T-cell (primary cell): ENCODE measurements around the gene SH2D3C. TPM values are rescaled to one million over a fixed set of nuclear protein-coding genes. Genes with fewer than 3 reads are reported as not detected.

ENCODE experiments used
- ATAC-seq, 4 experiments: fragments of 200-7000 bp in 3 of 4; fragments of 150-1000 bp in 1 of 4; cut with Tn5 transposase; replicated peaks in 1 of 4; 1 replicate in 3 of 4; 2 replicates in 1 of 4; pipeline ENCODE4 v1.10.0; 2021; ENCODE audit warnings: moderate library complexity in 3 of 4, mild to moderate bottlenecking in 2 of 4, moderate number of reproducible peaks in 1 of 4
- CTCF ChIA-PET, 2 donors: fragments of 300-600 bp; sonication (Branson Sonifier 250); formaldehyde crosslinking; loops; one replicate each; lab custom pipeline; 2022; ENCODE audit warnings: antibody characterized with exemption in 2 of 2; lab: Charles Lee
- POLR2A ChIA-PET, 2 donors: fragments of 300-600 bp; sonication (Branson Sonifier 250); formaldehyde crosslinking; loops; one replicate each; lab custom pipeline; 2022; ENCODE audit warnings: antibody characterized with exemption in 2 of 2; lab: Charles Lee
- DNase-seq, 35 experiments: peaks; one replicate each; pipeline versions ENCODE4 v3.0.0 to v3.0.0-alpha.2; 2013 to 2023
- H3K27ac ChIP-seq: one replicate; pipeline ENCODE4 v1.5.1; 2013; ENCODE audit warnings: low read length
- H3K27me3 ChIP-seq, 2 experiments: replicated peaks in 1 of 2; 1 replicate in 1 of 2; 2 replicates in 1 of 2; pipeline versions ENCODE4 v1.6.1 to v1.7.0; 2013; ENCODE audit warnings: low read length in 1 of 2, mixed read lengths in 1 of 2; ENCODE audit not compliant: control insufficient read depth in 2 of 2, insufficient read depth in 2 of 2; ENCODE audit errors: extremely low read depth in 1 of 2
- H3K36me3 ChIP-seq, 2 donors: 1 replicate in 1 of 2; 2 replicates in 1 of 2; pipeline versions ENCODE4 v1.6.1 to v1.7.0; 2013; ENCODE audit warnings: low read length in 1 of 2; ENCODE audit not compliant: control insufficient read depth in 2 of 2, insufficient read depth in 1 of 2; ENCODE audit errors: extremely low read depth in 1 of 2
- H3K4me1 ChIP-seq, 2 experiments: 1 replicate in 1 of 2; 2 replicates in 1 of 2; pipeline versions ENCODE4 v1.6.1 to v1.7.0; 2013; ENCODE audit warnings: low read length in 2 of 2, mixed read lengths in 1 of 2; ENCODE audit not compliant: insufficient read depth in 2 of 2, control insufficient read depth in 1 of 2; ENCODE audit errors: extremely low read depth in 1 of 2
- H3K4me3 ChIP-seq, 2 donors: 1 replicate in 1 of 2; 2 replicates in 1 of 2; pipeline versions ENCODE4 v1.5.1 to v1.7.0; 2013; ENCODE audit warnings: mild to moderate bottlenecking in 2 of 2, low read length in 1 of 2, moderate library complexity in 1 of 2; ENCODE audit not compliant: control insufficient read depth in 1 of 2; ENCODE audit errors: extremely low read depth in 1 of 2
- H3K9me3 ChIP-seq: 2 replicates; pipeline ENCODE4 v1.7.0; 2013
- H3K27ac Mint-ChIP-seq, 2 donors: one replicate each; pipeline ENCODE4 v1.8.0; 2020 to 2021; ENCODE audit warnings: mild to moderate bottlenecking in 2 of 2, mixed read lengths in 2 of 2
- H3K27me3 Mint-ChIP-seq, 2 donors: one replicate each; pipeline ENCODE4 v1.8.0; 2021 to 2022; ENCODE audit warnings: mixed read lengths in 2 of 2
- H3K36me3 Mint-ChIP-seq: one replicate; pipeline ENCODE4 v1.8.0; 2021; ENCODE audit warnings: mixed read lengths
- H3K4me1 Mint-ChIP-seq, 3 donors: one replicate each; pipeline ENCODE4 v1.8.0; 2020 to 2022; ENCODE audit warnings: mixed read lengths in 3 of 3, mild to moderate bottlenecking in 1 of 3
- H3K4me3 Mint-ChIP-seq, 3 donors: one replicate each; pipeline ENCODE4 v1.8.0; 2020 to 2022; ENCODE audit warnings: mild to moderate bottlenecking in 3 of 3, mixed read lengths in 3 of 3, moderate library complexity in 3 of 3
- H3K9me3 Mint-ChIP-seq, 3 donors: one replicate each; pipeline ENCODE4 v1.8.0; 2020 to 2022; ENCODE audit warnings: mixed read lengths in 3 of 3
- WGBS: methylation state at CpG from one replicate; pipeline ENCODE4 v1.1.5; 2013; ENCODE audit warnings: missing lambda C conversion rate; ENCODE audit not compliant: insufficient coverage; 5-methylcytosine and 5-hydroxymethylcytosine counted together
- total RNA-seq, 35 experiments: library from RNA in 6 of 35; stranded (reverse) in 6 of 35; fragments of 120-200 nt in 1 of 35; gene quantifications; one replicate each; pipeline versions ENCODE4 v1.2.1 to v1.2.4 and lab custom pipeline; 2013 to 2026

The SH2D3C gene
- total RNA-seq, 5 donors from 2014 or later (not counting 1 experiment from before 2014, with no cell fraction given) = 31.6 to 48.7 (median 47.7) TPM

DNA sequence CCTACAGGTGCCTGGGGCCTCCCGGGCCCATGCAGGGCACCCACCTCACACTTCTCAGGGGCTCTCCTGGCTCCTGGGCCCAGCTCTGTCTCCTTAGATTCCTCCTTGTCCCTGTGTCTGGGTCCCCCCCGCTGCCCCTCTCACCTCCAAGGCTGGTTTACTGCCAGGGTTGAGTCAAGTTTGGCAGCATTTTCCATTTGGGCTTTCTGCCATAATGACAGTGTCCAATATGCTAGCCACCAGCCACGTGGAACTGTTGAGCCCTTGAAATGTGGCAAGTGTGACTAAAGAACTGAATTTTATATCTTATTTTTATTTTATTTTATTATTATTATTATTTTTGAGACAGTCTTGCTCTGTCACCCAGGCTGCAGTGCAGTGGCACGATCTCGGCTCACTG, 60.7 kb downstream of the SH2D3C start:
- H3K27me3 ChIP-seq = no peaks in the 10 kb centered on the region
- ATAC-seq (no peak), DNase-seq (no peak)
- no peaks in the 10 kb centered on the region for H3K9me3 Mint-ChIP-seq
- WGBS = 100% methylated on average over 2 of the region's 5 CpGs
- ChIA-PET POLR2A (no interaction called here), CTCF (no interaction called here)
- no peaks in the 10 kb centered on the region for H3K9me3 ChIP-seq
- peaks cover 26 to 45% (median 40%) of the 10 kb centered on the region in 3 donors for H3K4me1 Mint-ChIP-seq
- no peak overlapping the region for H3K27ac Mint-ChIP-seq
- H3K27me3 Mint-ChIP-seq = no peaks in the 10 kb centered on the region
- no peak overlapping the region for H3K4me3 ChIP-seq
- no peaks in the 10 kb centered on the region for H3K36me3 ChIP-seq
- H3K36me3 Mint-ChIP-seq = no peaks in the 10 kb centered on the region
- peaks cover 8 to 77% of the 10 kb centered on the region in 2 experiments for H3K4me1 ChIP-seq
- H3K27ac ChIP-seq = no peak overlapping the region
- H3K4me3 Mint-ChIP-seq = peak overlapping the region in 2 of 3 donors; percentile 13 to 31

DNA sequence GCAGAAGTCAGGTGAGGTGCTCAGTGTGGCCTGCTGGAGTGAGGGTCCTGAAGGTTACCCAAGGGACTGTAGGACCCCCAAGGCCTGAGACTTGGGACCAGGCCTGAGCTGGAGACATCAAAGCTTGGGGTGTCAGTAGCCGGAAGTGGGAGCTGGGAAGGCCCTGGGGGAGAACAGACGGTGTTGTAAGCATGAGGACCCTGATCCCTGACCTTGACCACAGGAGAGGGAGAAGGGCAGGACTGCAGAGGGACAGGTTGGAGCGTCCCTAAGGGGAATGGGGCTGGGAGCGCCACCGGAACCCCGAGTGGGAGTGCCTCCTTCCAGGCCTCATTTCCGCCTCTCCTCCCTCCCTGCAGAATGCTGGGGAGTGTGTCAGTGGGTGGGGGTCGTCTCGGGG, 62.1 kb downstream of the SH2D3C start:
- ChIA-PET POLR2A (no interaction called here), CTCF (interaction anchor here in 1 of 2 donors (0.6 to 2.3 kb wide), 4 partner anchors 18 to 191 kb away, joined by 3 to 20 read pairs (median 4); partner anchors contain the start of gene TOR2A)
- Histone ChIP-seq H3K36me3 (peaks cover 0 to 4% of the 10 kb centered on the region in 2 donors), H3K9me3 (no peaks in the 10 kb centered on the region), H3K4me3 (no peak overlapping the region), H3K27ac (peak overlapping the region; percentile 75), H3K4me1 (peaks cover 8 to 69% of the 10 kb centered on the region in 2 experiments), H3K27me3 (no peaks in the 10 kb centered on the region)
- ATAC-seq (no peak), DNase-seq (no peak)
- peak overlapping the region; percentile 94 to 98 (median 98) for H3K4me3 Mint-ChIP-seq
- no peaks in the 10 kb centered on the region for H3K27me3 Mint-ChIP-seq
- no peaks in the 10 kb centered on the region for H3K36me3 Mint-ChIP-seq
- H3K9me3 Mint-ChIP-seq = no peaks in the 10 kb centered on the region
- 79% methylated on average over 4 of the region's 9 CpGs for whole genome bisulfite sequencing
- peaks cover 28 to 45% (median 39%) of the 10 kb centered on the region in 3 donors for H3K4me1 Mint-ChIP-seq
- peak overlapping the region; percentile 91 to 95 for H3K27ac Mint-ChIP-seq

DNA sequence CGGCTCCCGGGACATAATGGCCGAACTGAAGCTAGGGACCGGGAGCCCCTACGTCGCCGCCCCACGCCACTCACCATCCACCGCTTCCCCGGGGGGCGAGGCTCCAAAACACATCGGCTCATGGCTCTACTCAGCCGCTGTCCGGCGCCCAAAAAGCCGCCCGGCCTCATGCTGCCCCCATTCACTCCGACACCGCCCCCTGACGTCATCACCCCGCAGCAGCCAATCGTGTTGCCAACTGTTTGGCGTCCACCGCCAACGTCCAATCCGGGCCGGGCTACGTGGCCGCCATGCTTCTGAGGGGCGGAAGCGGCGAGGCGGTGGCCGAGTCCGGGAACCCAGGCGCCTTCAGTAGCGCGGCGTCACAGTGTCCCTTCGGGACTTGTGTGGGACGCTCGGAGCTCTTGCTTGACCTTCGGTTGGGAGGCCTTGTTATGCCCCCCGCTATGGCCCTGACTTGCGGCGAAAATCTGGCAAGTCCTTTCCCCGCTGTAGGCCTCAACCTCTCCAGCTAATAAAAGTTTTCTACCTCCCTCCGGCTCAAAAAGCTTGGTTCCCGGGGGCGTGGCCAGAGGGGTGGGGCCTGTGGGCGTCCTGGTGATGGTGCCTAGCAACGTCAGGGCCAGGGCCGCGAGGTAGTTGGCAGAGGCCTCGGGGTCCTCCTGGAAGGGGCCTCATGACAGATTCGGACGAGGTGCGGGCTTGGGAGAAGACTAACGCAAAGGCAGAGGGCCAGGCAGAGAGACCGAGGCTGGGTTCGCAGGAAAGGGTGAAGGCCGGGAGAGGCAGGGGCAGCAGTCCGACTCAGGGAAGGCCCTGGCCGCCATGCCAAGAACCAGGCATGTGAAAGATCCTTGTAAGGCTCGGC, 62.8 kb downstream of the SH2D3C start, which contains the start of the genes PTRH1 and TTC16:
TSS of gene PTRH1 (minus strand) at position 194 of the 868 bp plus-strand sequence. CDS start at position 170, 24 bp downstream.
TSS of gene TTC16 (plus strand) at position 610 of the 868 bp plus-strand sequence. CDS start at position 677, 67 bp downstream.
- Histone ChIP-seq H3K36me3 (peaks cover 0 to 4% of the 10 kb centered on the region in 2 donors), H3K27ac (peak within 1 kb of the TSS; percentile 75), H3K9me3 (no peaks in the 10 kb centered on the region), H3K27me3 (no peaks in the 10 kb centered on the region), H3K4me1 (peaks cover 8 to 69% of the 10 kb centered on the region in 2 experiments), H3K4me3 (peak within 1 kb of the TSS; percentile 78 to 97)
- Mint-ChIP-seq H3K4me1 (peaks cover 34 to 46% (median 39%) of the 10 kb centered on the region in 3 donors), H3K27me3 (no peaks in the 10 kb centered on the region), H3K9me3 (no peaks in the 10 kb centered on the region), H3K27ac (peak within 1 kb of the TSS; percentile 91 to 95), H3K4me3 (peak within 1 kb of the TSS; percentile 94 to 98 (median 98)), H3K36me3 (no peaks in the 10 kb centered on the region)
- CTCF ChIA-PET = interaction anchor here (0.6 to 2.3 kb wide), 7 partner anchors 19 to 259 kb away, joined by 3 to 20 read pairs (median 3); partner anchors contain the start of gene TOR2A (in 2 of the 2)
- DNase-seq (peak; percentile 89 to 98 (median 95)), ATAC-seq (peak; percentile 92 to 95 (median 94))
- POLR2A ChIA-PET = interaction anchor here in 1 of 2 donors (0.7 kb wide), 1 partner anchor 10 kb away, joined by 3 read pairs; no protein-coding TSS in a partner anchor
- WGBS = 9% methylated on average over 63 of the region's 65 CpGs

DNA sequence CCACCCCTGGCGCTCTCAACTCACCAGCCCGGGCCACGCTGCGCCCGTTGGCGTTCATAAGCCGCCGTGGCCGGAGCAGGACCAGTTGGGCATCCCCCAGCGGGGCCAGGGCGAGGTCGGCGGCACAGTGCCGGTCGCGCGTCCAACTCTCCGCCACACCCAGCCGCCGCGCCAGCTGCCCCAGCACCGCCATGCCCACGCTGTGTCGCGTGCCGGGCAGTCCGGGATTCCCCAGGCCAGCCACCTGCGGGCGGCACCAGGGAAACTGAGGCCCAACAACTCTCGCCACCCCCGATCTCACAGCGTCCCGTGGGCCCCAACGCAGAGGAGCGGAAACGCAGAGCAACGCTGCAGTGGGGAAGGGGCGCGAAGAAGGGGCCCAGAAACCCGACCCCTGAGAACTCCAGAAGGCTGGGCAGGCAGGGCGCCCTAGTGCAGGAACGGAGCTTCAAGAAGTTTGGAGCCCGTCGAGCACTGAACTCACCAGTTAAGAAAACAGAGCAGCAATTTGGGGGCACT, 63.5 kb downstream of the SH2D3C start:
- Mint-ChIP-seq H3K4me3 (peak overlapping the region; percentile 94 to 98 (median 98)), H3K9me3 (no peaks in the 10 kb centered on the region), H3K36me3 (no peaks in the 10 kb centered on the region), H3K4me1 (peaks cover 36 to 47% (median 37%) of the 10 kb centered on the region in 3 donors), H3K27me3 (no peaks in the 10 kb centered on the region), H3K27ac (peak overlapping the region in 1 of 2 donors; percentile 95)
- no peaks in the 10 kb centered on the region for H3K9me3 ChIP-seq
- ATAC-seq (peak; percentile 6 to 13 (median 10)), DNase-seq (no peak)
- no peaks in the 10 kb centered on the region for H3K27me3 ChIP-seq
- H3K36me3 ChIP-seq = peaks cover 0 to 4% of the 10 kb centered on the region in 2 donors
- ChIA-PET POLR2A (interaction anchor here in 1 of 2 donors (0.7 kb wide), 1 partner anchor 11 kb away, joined by 3 read pairs; no protein-coding TSS in a partner anchor), CTCF (interaction anchor here (0.6 to 2.3 kb wide), 5 partner anchors 20 to 259 kb away, joined by 3 to 20 read pairs (median 3); partner anchors contain the start of gene TOR2A (in 2 of the 2))
- H3K4me1 ChIP-seq = peaks cover 7 to 69% of the 10 kb centered on the region in 2 experiments
- peak overlapping the region; percentile 75 for H3K27ac ChIP-seq
- under 1% methylated on average over 42 of the region's 44 CpGs for WGBS
- peak overlapping the region; percentile 78 to 97 for H3K4me3 ChIP-seq

DNA sequence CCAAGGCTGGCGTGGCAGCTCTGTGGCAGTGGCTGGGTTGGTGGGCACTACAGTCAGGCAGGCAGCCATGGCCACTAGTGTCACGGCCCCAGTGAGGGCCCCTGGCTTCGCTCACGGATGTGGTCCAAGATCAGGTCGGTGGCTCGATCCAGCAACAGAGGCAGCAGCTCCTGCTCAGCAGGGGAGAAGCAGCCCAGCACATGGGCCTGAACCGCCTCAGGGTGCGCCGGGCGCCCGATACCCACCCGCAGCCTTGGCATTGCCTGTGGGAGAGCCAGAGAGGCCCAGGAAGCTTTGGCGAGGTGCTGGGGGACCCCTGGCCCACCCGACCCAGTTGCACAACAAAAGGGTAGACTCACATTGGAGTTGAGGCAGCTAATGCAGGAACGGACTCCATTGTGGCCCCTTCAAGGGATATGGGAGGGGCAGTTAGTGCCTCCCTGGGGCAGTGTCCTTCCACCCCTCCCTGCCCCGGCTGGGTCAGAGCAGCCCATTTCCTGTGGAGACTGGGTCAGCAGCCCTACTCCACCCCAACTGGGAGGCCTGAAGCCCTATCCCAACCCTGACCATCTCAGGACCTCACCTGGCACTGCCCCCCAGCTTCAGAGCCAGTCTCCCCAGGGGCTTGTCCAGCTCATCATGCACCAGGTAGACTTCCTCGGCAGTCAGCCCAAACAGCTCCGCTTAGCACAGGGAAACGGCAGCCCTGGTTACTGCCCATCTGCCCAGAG, 64.3 kb downstream of the SH2D3C start:
- ATAC-seq = no peak
- H3K36me3 ChIP-seq = peaks cover 0 to 4% of the 10 kb centered on the region in 2 donors
- H3K9me3 Mint-ChIP-seq = no peaks in the 10 kb centered on the region
- H3K27ac Mint-ChIP-seq = peak overlapping the region in 1 of 2 donors; percentile 55
- peak overlapping the region; percentile 29 to 97 for H3K4me3 ChIP-seq
- no peak overlapping the region for H3K27ac ChIP-seq
- no peaks in the 10 kb centered on the region for H3K9me3 ChIP-seq
- ChIA-PET CTCF (interaction anchor here in 1 of 2 donors (1.6 kb wide), 1 partner anchor 21 kb away, joined by 3 read pairs; the partner anchor contains the start of gene TOR2A), POLR2A (interaction anchor here in 1 of 2 donors (0.6 kb wide), 1 partner anchor 183 kb away, joined by 7 read pairs; no protein-coding TSS in a partner anchor)
- 82% methylated on average over 18 of the region's 19 CpGs for WGBS
- H3K4me1 Mint-ChIP-seq = peaks cover 28 to 42% (median 28%) of the 10 kb centered on the region in 3 donors
- no peaks in the 10 kb centered on the region for H3K27me3 ChIP-seq
- no peak for DNase-seq
- no peaks in the 10 kb centered on the region for H3K27me3 Mint-ChIP-seq
- H3K4me3 Mint-ChIP-seq = peak overlapping the region; percentile 70 to 94 (median 77)
- no peaks in the 10 kb centered on the region for H3K36me3 Mint-ChIP-seq
- peaks cover 7 to 61% of the 10 kb centered on the region in 2 experiments for H3K4me1 ChIP-seq
